Suprapubic skin (tissue), 4 donors: ENCODE measurements around the gene PROSER2. TPM values are rescaled to one million over a fixed set of nuclear protein-coding genes. Genes with fewer than 3 reads are reported as not detected.

Source experiments
- DNase-seq, 2 donors: peaks; one replicate each; pipeline ENCODE4 v3.0.0-alpha.2; 2019; ENCODE audit warnings: low spot score in 2 of 2
- H3K27ac ChIP-seq: fragments of 200-600 bp; sonication (generic); one replicate; pipeline ENCODE4 v1.5.1; 2019
- H3K27me3 ChIP-seq: fragments of 200-600 bp; sonication (generic); one replicate; pipeline ENCODE4 v1.5.1; 2019
- H3K36me3 ChIP-seq: fragments of 200-600 bp; sonication (generic); one replicate; pipeline ENCODE4 v1.5.1; 2019
- H3K4me1 ChIP-seq: fragments of 200-600 bp; sonication (generic); one replicate; pipeline ENCODE4 v1.5.1; 2019
- H3K4me3 ChIP-seq: fragments of 200-600 bp; sonication (generic); one replicate; pipeline ENCODE4 v1.5.1; 2019; ENCODE audit warnings: mild to moderate bottlenecking
- H3K9me3 ChIP-seq: fragments of 200-600 bp; sonication (generic); one replicate; pipeline ENCODE4 v1.5.1; 2019
- CTCF ChIP-seq, 2 donors: fragments of 200-600 bp in 1 of 2; fragments of 450-650 bp in 1 of 2; sonication (generic) in 1 of 2; IDR thresholded peaks; one replicate each; pipeline ENCODE4 v1.5.1; 2016 to 2019; ENCODE audit warnings: antibody characterized with exemption in 2 of 2, mild to moderate bottlenecking in 1 of 2, moderate library complexity in 1 of 2
- EP300 ChIP-seq: sonication (generic); formaldehyde crosslinking; IDR thresholded peaks from one replicate; pipeline ENCODE4 v1.6.1; 2017; ENCODE audit warnings: antibody characterized with exemption
- POLR2A ChIP-seq, 2 donors: fragments of 450-650 bp; IDR thresholded peaks; one replicate each; pipeline ENCODE4 v1.6.1; 2017; ENCODE audit warnings: antibody characterized with exemption in 2 of 2, mild to moderate bottlenecking in 2 of 2, moderate library complexity in 2 of 2
- POLR2AphosphoS5 ChIP-seq, 3 donors: sonication (generic); formaldehyde crosslinking; IDR thresholded peaks; one replicate each; pipeline ENCODE4 v1.6.1; 2017; ENCODE audit warnings: antibody characterized with exemption in 3 of 3
- WGBS: methylation state at CpG from one replicate; pipeline ENCODE4 v1.1.5; 2018; 5-methylcytosine and 5-hydroxymethylcytosine counted together
- total RNA-seq, 4 donors: library from RNA; depleted of rRNA; stranded (reverse); fragments of >200 nt; gene quantifications; one replicate each; pipeline ENCODE4 v1.1.0, GENCODE V29; 2016

Gene PROSER2
- total RNA-seq, 4 donors from 2014 or later, result 5.6 to 8.5 (median 6.3) TPM

- no peaks in the 10 kb centered on the region for H3K36me3 ChIP-seq
- H3K4me3 ChIP-seq, result peak overlapping the region; percentile 88
- no peak for DNase-seq
- H3K27me3 ChIP-seq, result peaks cover 7% of the 10 kb centered on the region
- 23% methylated on average over 6 of the region's 6 CpGs for WGBS
- H3K4me1 ChIP-seq, result peaks cover 33% of the 10 kb centered on the region
- no peaks in the 10 kb centered on the region for H3K9me3 ChIP-seq
- TF ChIP-seq CTCF (IDR thresholded peaks at IDR 0.05) (no peak), EP300 (no peak), POLR2A (IDR thresholded peaks at IDR 0.05) (no peak), POLR2AphosphoS5 (IDR thresholded peaks at IDR 0.05) (no peak)
- no peak overlapping the region for H3K27ac ChIP-seq
Measured at GRCh38 chr10:11824376-11824775, 1.2 kb downstream of the PROSER2 start.

GRCh38 chr10:11824825-11825224, 1.7 kb downstream of the PROSER2 start:
- no peak for DNase-seq
- no peaks in the 10 kb centered on the region for H3K36me3 ChIP-seq
- TF ChIP-seq EP300, result no peak
- TF ChIP-seq POLR2AphosphoS5 (IDR thresholded peaks at IDR 0.05), result no peak
- no peak for TF ChIP-seq POLR2A (IDR thresholded peaks at IDR 0.05)
- no peak for TF ChIP-seq CTCF (IDR thresholded peaks at IDR 0.05)
- peaks cover 30% of the 10 kb centered on the region for H3K4me1 ChIP-seq
- H3K27ac ChIP-seq, result no peak overlapping the region
- H3K27me3 ChIP-seq, result peaks cover 7% of the 10 kb centered on the region
- H3K4me3 ChIP-seq, result peak overlapping the region; percentile 88
- no peaks in the 10 kb centered on the region for H3K9me3 ChIP-seq
- 51% methylated on average over 11 of the region's 11 CpGs for WGBS

GRCh38 chr10:11825796-11826414, 2.7 kb downstream of the PROSER2 start:
- no peaks in the 10 kb centered on the region for H3K9me3 ChIP-seq
- no peaks in the 10 kb centered on the region for H3K36me3 ChIP-seq
- H3K4me3 ChIP-seq, result no peak overlapping the region
- no peak for TF ChIP-seq CTCF (IDR thresholded peaks at IDR 0.05)
- TF ChIP-seq EP300, result no peak
- TF ChIP-seq POLR2A (IDR thresholded peaks at IDR 0.05), result no peak
- TF ChIP-seq POLR2AphosphoS5 (IDR thresholded peaks at IDR 0.05), result no peak
- H3K4me1 ChIP-seq, result peaks cover 37% of the 10 kb centered on the region
- H3K27ac ChIP-seq, result no peak overlapping the region
- 77% methylated on average over 19 of the region's 19 CpGs for WGBS
- H3K27me3 ChIP-seq, result peaks cover 7% of the 10 kb centered on the region
- no peak for DNase-seq

GRCh38 chr10:11827006-11827405, 3.9 kb downstream of the PROSER2 start:
- Histone ChIP-seq H3K27ac (no peak overlapping the region), H3K27me3 (peaks cover 7% of the 10 kb centered on the region), H3K9me3 (no peaks in the 10 kb centered on the region), H3K36me3 (no peaks in the 10 kb centered on the region), H3K4me3 (no peak overlapping the region), H3K4me1 (peaks cover 44% of the 10 kb centered on the region)
- DNase-seq, result no peak
- WGBS, result 90% methylated on average over 10 of the region's 10 CpGs
- TF ChIP-seq CTCF (IDR thresholded peaks at IDR 0.05) (no peak), POLR2A (IDR thresholded peaks at IDR 0.05) (no peak), EP300 (no peak), POLR2AphosphoS5 (IDR thresholded peaks at IDR 0.05) (no peak)

- 91% methylated on average over 6 of the region's 6 CpGs for WGBS
- DNase-seq, result no peak
- H3K27me3 ChIP-seq, result peaks cover 7% of the 10 kb centered on the region
- no peaks in the 10 kb centered on the region for H3K9me3 ChIP-seq
- H3K4me3 ChIP-seq, result no peak overlapping the region
- peaks cover 44% of the 10 kb centered on the region for H3K4me1 ChIP-seq
- H3K27ac ChIP-seq, result no peak overlapping the region
- no peak for TF ChIP-seq POLR2A (IDR thresholded peaks at IDR 0.05)
- no peak for TF ChIP-seq EP300
- no peak for TF ChIP-seq POLR2AphosphoS5 (IDR thresholded peaks at IDR 0.05)
- TF ChIP-seq CTCF (IDR thresholded peaks at IDR 0.05), result no peak
- H3K36me3 ChIP-seq, result no peaks in the 10 kb centered on the region
Measured at GRCh38 chr10:11827414-11827813, 4.3 kb downstream of the PROSER2 start.
